Right lobe of liver (tissue), 6 donors: ENCODE results near the gene AR. TPM values are rescaled to one million over a fixed set of nuclear protein-coding genes. Genes with fewer than 3 reads are reported as not detected.

Experiments used
- ATAC-seq, 4 donors: fragments of 200-7000 bp; cut with Tn5 transposase; one replicate each; pipeline ENCODE4 v1.9.1; 2020; ENCODE audit warnings: mild to moderate bottlenecking in 4 of 4, moderate library complexity in 4 of 4
- DNase-seq, 3 donors: peaks; one replicate each; pipeline ENCODE4 v3.0.0-alpha.2; 2020
- H3K27ac ChIP-seq, 3 donors: fragments of 200-600 bp; one replicate each; pipeline ENCODE4 v1.8.0; 2022
- H3K27me3 ChIP-seq, 2 donors: fragments of 200-600 bp; one replicate each; pipeline ENCODE4 v1.8.0; 2022
- H3K36me3 ChIP-seq, 4 donors: fragments of 200-600 bp; sonication (generic) in 1 of 4; one replicate each; pipeline versions ENCODE4 v1.5.1 to v1.8.0; 2017 to 2022; ENCODE audit warnings: control low read depth in 1 of 4
- H3K4me1 ChIP-seq, 4 donors: fragments of 200-600 bp; sonication (generic) in 1 of 4; one replicate each; pipeline versions ENCODE4 v1.5.1 to v1.8.0; 2017 to 2022; ENCODE audit warnings: control low read depth in 1 of 4
- H3K4me3 ChIP-seq, 3 donors: fragments of 200-600 bp; one replicate each; pipeline ENCODE4 v1.8.0; 2022
- H3K9me3 ChIP-seq, 4 donors: fragments of 200-600 bp; sonication (generic) in 1 of 4; one replicate each; pipeline versions ENCODE4 v1.5.1 to v1.8.0; 2017 to 2022; ENCODE audit warnings: control low read depth in 1 of 4
- POLR2A ChIP-seq: fragments of 450-650 bp; IDR thresholded peaks from one replicate; pipeline ENCODE4 v1.6.1; 2017; ENCODE audit warnings: antibody characterized with exemption, mild to moderate bottlenecking
- WGBS: methylation state at CpG from one replicate; pipeline ENCODE4 v1.1.6; 2018; ENCODE audit warnings: low coverage, low lambda C conversion rate; ENCODE audit not compliant: insufficient coverage; ENCODE audit errors: missing lambda C conversion rate; 5-methylcytosine and 5-hydroxymethylcytosine counted together
- intact Hi-C, 2 donors: fragments of 100-400 bp; cut with DNase I; formaldehyde crosslinking; loops; one replicate each; pipeline versions ENCODE4 v1.11.2 to v1.14.1; 2022
- total RNA-seq, 6 experiments: library from RNA; depleted of rRNA in 2 of 6; stranded (reverse); fragments of >200 nt in 2 of 6; fragmentation: NEBNext Ultra II Directional in 3 of 6; extraction: Animal tissue kit (Norgen Biotek cat#: 25700) in 3 of 6; gene quantifications; one replicate each; pipeline versions ENCODE4 v1.1.0 to v1.2.4, GENCODE V29; 2016 to 2023
- TF ChIP-seq, protein P1 (sequence below), 4 donors: fragments of 200-600 bp in 3 of 4; fragments of 450-650 bp in 1 of 4; IDR thresholded peaks; one replicate each; pipeline versions ENCODE4 v1.5.1 to v1.8.0; 2016 to 2022; ENCODE audit warnings: antibody characterized with exemption in 4 of 4, mild to moderate bottlenecking in 2 of 4
- donor health status: DM: no; HTN: yes; CAD: no.
- donor health status: DM: no; HTN: no; CAD: no.
- donor health status: DM: no; HTN: no; CAD: no.
- donor health status: DM: no; HTN: yes; CAD: no.
- donor health status: DM: no; HTN: yes; CAD: no.

Gene AR
- total RNA-seq, 6 experiments from 2014 or later = 18.5 to 77.5 (median 47.3) TPM

DNA sequence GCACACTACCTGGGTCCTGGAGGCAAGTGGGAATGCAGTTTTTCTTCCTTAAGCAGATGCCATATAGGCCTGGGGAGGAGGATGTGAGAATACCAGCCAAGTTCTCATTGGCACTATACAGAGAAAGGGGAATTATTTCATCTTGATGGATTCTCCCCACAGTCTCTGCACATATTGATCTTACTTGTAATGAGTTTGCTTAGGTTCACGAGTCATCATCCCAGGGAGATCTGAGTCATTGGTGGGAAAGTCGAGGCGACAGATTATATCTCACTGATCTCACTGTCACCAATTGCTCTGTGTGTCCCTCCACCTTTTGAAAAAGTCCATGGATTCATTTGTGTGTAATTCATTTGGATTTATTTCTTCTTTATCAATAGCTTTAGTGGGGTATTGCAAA lies 156.8 kb downstream of the AR start:
- TF ChIP-seq, protein P1, sequence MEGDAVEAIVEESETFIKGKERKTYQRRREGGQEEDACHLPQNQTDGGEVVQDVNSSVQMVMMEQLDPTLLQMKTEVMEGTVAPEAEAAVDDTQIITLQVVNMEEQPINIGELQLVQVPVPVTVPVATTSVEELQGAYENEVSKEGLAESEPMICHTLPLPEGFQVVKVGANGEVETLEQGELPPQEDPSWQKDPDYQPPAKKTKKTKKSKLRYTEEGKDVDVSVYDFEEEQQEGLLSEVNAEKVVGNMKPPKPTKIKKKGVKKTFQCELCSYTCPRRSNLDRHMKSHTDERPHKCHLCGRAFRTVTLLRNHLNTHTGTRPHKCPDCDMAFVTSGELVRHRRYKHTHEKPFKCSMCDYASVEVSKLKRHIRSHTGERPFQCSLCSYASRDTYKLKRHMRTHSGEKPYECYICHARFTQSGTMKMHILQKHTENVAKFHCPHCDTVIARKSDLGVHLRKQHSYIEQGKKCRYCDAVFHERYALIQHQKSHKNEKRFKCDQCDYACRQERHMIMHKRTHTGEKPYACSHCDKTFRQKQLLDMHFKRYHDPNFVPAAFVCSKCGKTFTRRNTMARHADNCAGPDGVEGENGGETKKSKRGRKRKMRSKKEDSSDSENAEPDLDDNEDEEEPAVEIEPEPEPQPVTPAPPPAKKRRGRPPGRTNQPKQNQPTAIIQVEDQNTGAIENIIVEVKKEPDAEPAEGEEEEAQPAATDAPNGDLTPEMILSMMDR (IDR thresholded peaks at IDR 0.05) = no peak
- no peak for TF ChIP-seq POLR2A
- DNase-seq = no peak
- no peaks in the 10 kb centered on the region for H3K27me3 ChIP-seq
- intact Hi-C loops = no loop called here
- H3K36me3 ChIP-seq = peaks cover 0 to 2% (median 0%) of the 10 kb centered on the region in 4 donors
- H3K4me3 ChIP-seq = no peak overlapping the region
- H3K27ac ChIP-seq = no peak overlapping the region
- WGBS = 38% methylated on average over 3 of the region's 3 CpGs
- H3K9me3 ChIP-seq = no peaks in the 10 kb centered on the region
- no peaks in the 10 kb centered on the region for H3K4me1 ChIP-seq
- ATAC-seq = peak in 1 of 4 donors; percentile 53

- Histone ChIP-seq H3K9me3 (no peaks in the 10 kb centered on the region), H3K27ac (no peak overlapping the region), H3K27me3 (no peaks in the 10 kb centered on the region), H3K4me1 (no peaks in the 10 kb centered on the region), H3K36me3 (peaks cover 0 to 18% (median 2%) of the 10 kb centered on the region in 4 donors), H3K4me3 (no peak overlapping the region)
- intact Hi-C loops = no loop called here
- WGBS = 56% methylated on average over 1 of the region's 1 CpG
- DNase-seq (no peak), ATAC-seq (no peak)
- no peak for TF ChIP-seq POLR2A
- TF ChIP-seq, protein P1 (IDR thresholded peaks at IDR 0.05) = no peak
Observed at GRCh38 chrX:67714004-67714403, 170.2 kb downstream of the AR start.

GRCh38 chrX:67717571-67717970 lies 173.8 kb downstream of the AR start:
- no peak overlapping the region for H3K4me3 ChIP-seq
- TF ChIP-seq POLR2A = no peak
- TF ChIP-seq, protein P1 (IDR thresholded peaks at IDR 0.05) = no peak
- peaks cover 0 to 15% (median 0%) of the 10 kb centered on the region in 4 donors for H3K36me3 ChIP-seq
- H3K9me3 ChIP-seq = no peaks in the 10 kb centered on the region
- intact Hi-C loops = no loop called here
- ATAC-seq (no peak), DNase-seq (no peak)
- H3K27ac ChIP-seq = no peak overlapping the region
- H3K4me1 ChIP-seq = no peaks in the 10 kb centered on the region
- H3K27me3 ChIP-seq = no peaks in the 10 kb centered on the region
- WGBS = 60% methylated on average over 1 of the region's 4 CpGs

DNA sequence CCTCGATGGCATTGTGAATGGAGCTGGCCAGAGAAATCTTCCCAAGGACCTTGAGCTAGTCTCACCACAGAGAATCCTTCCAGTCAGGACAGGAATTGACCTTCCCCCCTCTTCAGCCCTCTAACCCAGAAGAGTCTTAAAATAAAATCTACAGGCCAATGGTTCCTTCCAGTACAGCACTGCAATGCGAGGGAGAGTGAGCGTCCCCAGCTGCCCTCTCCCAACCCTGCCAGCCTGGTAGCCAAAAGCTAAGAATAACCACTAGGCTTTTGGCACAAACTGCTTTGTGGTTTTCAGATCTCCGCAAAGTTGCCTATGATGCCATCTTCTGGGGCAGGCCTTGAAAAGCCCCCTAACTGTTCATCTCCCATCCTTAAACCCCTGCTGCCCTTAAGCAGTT lies 175.1 kb downstream of the AR start:
- Histone ChIP-seq H3K9me3 (no peaks in the 10 kb centered on the region), H3K27ac (no peak overlapping the region), H3K4me3 (no peak overlapping the region), H3K36me3 (peaks cover 0 to 12% (median 0%) of the 10 kb centered on the region in 4 donors), H3K4me1 (peaks cover 0 to 4% (median 0%) of the 10 kb centered on the region in 4 donors), H3K27me3 (no peaks in the 10 kb centered on the region)
- WGBS = 58% methylated on average over 3 of the region's 4 CpGs
- intact Hi-C loops = no loop called here
- DNase-seq = no peak
- ATAC-seq = no peak
- TF ChIP-seq, protein P1 (IDR thresholded peaks at IDR 0.05) = no peak
- no peak for TF ChIP-seq POLR2A

GRCh38 chrX:67720344-67720743 lies 176.5 kb downstream of the AR start:
- Histone ChIP-seq H3K27me3 (no peaks in the 10 kb centered on the region), H3K4me3 (no peak overlapping the region), H3K9me3 (no peaks in the 10 kb centered on the region), H3K36me3 (peaks cover 0 to 8% (median 2%) of the 10 kb centered on the region in 4 donors), H3K4me1 (peaks cover 0 to 9% (median 0%) of the 10 kb centered on the region in 4 donors), H3K27ac (no peak overlapping the region)
- intact Hi-C loops = no loop called here
- ATAC-seq (peak in 2 of 4 donors; percentile 12 to 33), DNase-seq (no peak)
- TF ChIP-seq, protein P1 (IDR thresholded peaks at IDR 0.05) = no peak
- no peak for TF ChIP-seq POLR2A
